ENCODE data around the gene PTRHD1. TPM values are rescaled to one million over a fixed set of nuclear protein-coding genes. Genes with fewer than 3 reads are reported as not detected.

PTRHD1 gene
- total and polyA plus RNA-seq, 10 of the 15 experiments (the other 5 are each of a cell fraction or from before 2014, with no cell fraction given), result 15.9 to 64.2 (median 45.0) TPM

DNA sequence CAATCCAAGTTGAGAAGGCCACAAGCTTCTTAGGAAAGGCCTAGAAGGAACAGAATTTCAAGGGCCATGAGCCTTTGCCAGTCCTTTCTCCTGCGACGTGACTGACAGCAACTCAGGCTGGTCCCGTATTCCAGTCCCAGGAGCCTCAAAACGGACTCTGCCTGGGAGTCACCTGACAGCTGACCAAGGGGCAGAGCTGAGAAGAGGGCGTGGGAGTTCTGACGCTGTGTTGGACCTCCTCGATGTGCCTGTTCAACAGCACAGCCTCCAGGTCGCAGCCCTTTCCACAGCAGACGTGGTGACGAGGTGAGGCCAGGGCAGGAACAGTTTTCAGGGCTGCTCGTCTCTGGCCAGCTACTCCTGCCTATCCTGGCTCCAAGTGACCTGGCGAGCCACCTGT lies 37.6 kb upstream of the PTRHD1 start:
- Histone ChIP-seq H3K4me3 (no peak overlapping the region), H2AFZ (ENCODE audit: control insufficient read depth, low read depth, low read length) (no peak overlapping the region), H3K4me1 (ENCODE audit: control insufficient read depth, insufficient read depth, low read length) (no peaks in the 10 kb centered on the region; the same call in 1 of the 2 replicates), H3K9me3 (replicated peaks; ENCODE audit: control insufficient read depth, insufficient read depth, low read length) (no peaks in the 10 kb centered on the region), H3K27me3 (replicated peaks in 1 of 2; ENCODE audit: control insufficient read depth in 2 of 2, insufficient read depth in 2 of 2, low read length in 1 of 2) (no peaks in the 10 kb centered on the region), H3K27ac (ENCODE audit: control insufficient read depth, insufficient read depth) (no peak overlapping the region), H4K20me1 (ENCODE audit: control insufficient read depth, insufficient read depth) (no peaks in the 10 kb centered on the region; the same call in 1 of the 2 replicates), H3K36me3 (ENCODE audit: control insufficient read depth in 2 of 2, insufficient read depth in 2 of 2, low read length in 1 of 2) (peaks cover 0 to 2% of the 10 kb centered on the region in 2 experiments; a peak in 3 of 4 replicates), H3K4me2 (ENCODE audit: control insufficient read depth, insufficient read depth) (no peak overlapping the region), H3K9ac (ENCODE audit: control insufficient read depth, insufficient read depth, low read length) (no peak overlapping the region), H3K79me2 (ENCODE audit: control insufficient read depth, insufficient read depth, low read length) (no peaks in the 10 kb centered on the region)
- DNase-seq (ENCODE audit: low read depth, low spot score), result no peak
- in situ Hi-C loops (cut with MboI), result no loop called here
- RAD21 ChIA-PET (ENCODE audit: unreplicated experiment), result interaction anchor here (0.7 to 1.6 kb wide), 5 partner anchors 217 to 422 kb away, joined by 3 to 5 read pairs (median 4); no protein-coding TSS in a partner anchor
- whole genome bisulfite sequencing (ENCODE audit: insufficient coverage, insufficient replicate concordance, low lambda C conversion rate, missing lambda C conversion rate), result 95% methylated on average over 12 of the region's 12 CpGs
- SMC1A ChIA-PET (ENCODE audit: uncharacterized antibody, unreplicated experiment), result interaction anchor here (0.6 to 5.4 kb wide), 2 partner anchors 183 to 421 kb away, joined by 3 to 55 read pairs; no protein-coding TSS in a partner anchor
- CTCF ChIA-PET, result interaction anchor here (0.8 to 7.7 kb wide), 4 partner anchors 216 to 421 kb away, joined by 3 to 124 read pairs (median 46); no protein-coding TSS in a partner anchor
- POLR2A ChIA-PET, result no interaction called here
- no peak for ATAC-seq
- TF ChIP-seq POLR2A (IDR thresholded peaks at IDR 0.05; ENCODE audit: low read depth, low read length), result peak; percentile 13; the same call in 1 of the 2 replicates
- TF ChIP-seq, protein P1, sequence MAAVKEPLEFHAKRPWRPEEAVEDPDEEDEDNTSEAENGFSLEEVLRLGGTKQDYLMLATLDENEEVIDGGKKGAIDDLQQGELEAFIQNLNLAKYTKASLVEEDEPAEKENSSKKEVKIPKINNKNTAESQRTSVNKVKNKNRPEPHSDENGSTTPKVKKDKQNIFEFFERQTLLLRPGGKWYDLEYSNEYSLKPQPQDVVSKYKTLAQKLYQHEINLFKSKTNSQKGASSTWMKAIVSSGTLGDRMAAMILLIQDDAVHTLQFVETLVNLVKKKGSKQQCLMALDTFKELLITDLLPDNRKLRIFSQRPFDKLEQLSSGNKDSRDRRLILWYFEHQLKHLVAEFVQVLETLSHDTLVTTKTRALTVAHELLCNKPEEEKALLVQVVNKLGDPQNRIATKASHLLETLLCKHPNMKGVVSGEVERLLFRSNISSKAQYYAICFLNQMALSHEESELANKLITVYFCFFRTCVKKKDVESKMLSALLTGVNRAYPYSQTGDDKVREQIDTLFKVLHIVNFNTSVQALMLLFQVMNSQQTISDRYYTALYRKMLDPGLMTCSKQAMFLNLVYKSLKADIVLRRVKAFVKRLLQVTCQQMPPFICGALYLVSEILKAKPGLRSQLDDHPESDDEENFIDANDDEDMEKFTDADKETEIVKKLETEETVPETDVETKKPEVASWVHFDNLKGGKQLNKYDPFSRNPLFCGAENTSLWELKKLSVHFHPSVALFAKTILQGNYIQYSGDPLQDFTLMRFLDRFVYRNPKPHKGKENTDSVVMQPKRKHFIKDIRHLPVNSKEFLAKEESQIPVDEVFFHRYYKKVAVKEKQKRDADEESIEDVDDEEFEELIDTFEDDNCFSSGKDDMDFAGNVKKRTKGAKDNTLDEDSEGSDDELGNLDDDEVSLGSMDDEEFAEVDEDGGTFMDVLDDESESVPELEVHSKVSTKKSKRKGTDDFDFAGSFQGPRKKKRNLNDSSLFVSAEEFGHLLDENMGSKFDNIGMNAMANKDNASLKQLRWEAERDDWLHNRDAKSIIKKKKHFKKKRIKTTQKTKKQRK (IDR thresholded peaks at IDR 0.05; ENCODE audit: low read depth, low read length), result no peak
- intact Hi-C loops (cut with micrococcal nuclease; ENCODE audit: unreplicated experiment), result no loop called here
- BruUV-seq (replicated peaks), result no TSS peak
- FAIRE-seq, result no peak

GRCh38 chr2:24830351-24830750 lies 37.2 kb upstream of the PTRHD1 start:
- no peak for ATAC-seq
- H3K27me3 ChIP-seq (replicated peaks in 1 of 2; ENCODE audit: control insufficient read depth in 2 of 2, insufficient read depth in 2 of 2, low read length in 1 of 2), result no peaks in the 10 kb centered on the region
- DNase-seq (ENCODE audit: low read depth, low spot score), result no peak
- in situ Hi-C loops (cut with MboI) (no loop called here), intact Hi-C loops (cut with micrococcal nuclease; ENCODE audit: unreplicated experiment) (no loop called here)
- SMC1A ChIA-PET (ENCODE audit: uncharacterized antibody, unreplicated experiment), result interaction anchor here (0.6 to 5.4 kb wide), 2 partner anchors 183 to 421 kb away, joined by 3 to 55 read pairs; no protein-coding TSS in a partner anchor
- no peak overlapping the region for H3K27ac ChIP-seq (ENCODE audit: control insufficient read depth, insufficient read depth)
- H3K4me2 ChIP-seq (ENCODE audit: control insufficient read depth, insufficient read depth), result no peak overlapping the region
- no TSS peak for BruUV-seq (replicated peaks)
- POLR2A ChIA-PET, result no interaction called here
- FAIRE-seq, result no peak
- no peaks in the 10 kb centered on the region; the same call in 1 of the 2 replicates for H3K4me1 ChIP-seq (ENCODE audit: control insufficient read depth, insufficient read depth, low read length)
- CTCF ChIA-PET, result interaction anchor here (0.8 to 7.7 kb wide), 4 partner anchors 215 to 421 kb away, joined by 3 to 124 read pairs (median 46); no protein-coding TSS in a partner anchor
- peaks cover 0 to 4% of the 10 kb centered on the region in 2 experiments; a peak in 3 of 4 replicates for H3K36me3 ChIP-seq (ENCODE audit: control insufficient read depth in 2 of 2, insufficient read depth in 2 of 2, low read length in 1 of 2)
- H3K4me3 ChIP-seq, result no peak overlapping the region
- H3K9me3 ChIP-seq (replicated peaks; ENCODE audit: control insufficient read depth, insufficient read depth, low read length), result no peaks in the 10 kb centered on the region
- WGBS (ENCODE audit: insufficient coverage, insufficient replicate concordance, low lambda C conversion rate, missing lambda C conversion rate), result 99% methylated on average over 5 of the region's 5 CpGs
- H2AFZ ChIP-seq (ENCODE audit: control insufficient read depth, low read depth, low read length), result no peak overlapping the region
- H3K9ac ChIP-seq (ENCODE audit: control insufficient read depth, insufficient read depth, low read length), result no peak overlapping the region
- RAD21 ChIA-PET (ENCODE audit: unreplicated experiment), result interaction anchor here (0.7 to 1.6 kb wide), 5 partner anchors 217 to 421 kb away, joined by 3 to 5 read pairs (median 4); no protein-coding TSS in a partner anchor
- no peaks in the 10 kb centered on the region; the same call in 1 of the 2 replicates for H4K20me1 ChIP-seq (ENCODE audit: control insufficient read depth, insufficient read depth)
- no peaks in the 10 kb centered on the region for H3K79me2 ChIP-seq (ENCODE audit: control insufficient read depth, insufficient read depth, low read length)
- TF ChIP-seq MYB (IDR thresholded peaks at IDR 0.05; ENCODE audit: borderline replicate concordance, low read depth, low read length) (no peak), YY1 (IDR thresholded peaks at IDR 0.05; ENCODE audit: low read depth, low read length) (no peak), ATF2 (IDR thresholded peaks at IDR 0.05; ENCODE audit: low read length) (no peak)
- TF ChIP-seq, protein P2, sequence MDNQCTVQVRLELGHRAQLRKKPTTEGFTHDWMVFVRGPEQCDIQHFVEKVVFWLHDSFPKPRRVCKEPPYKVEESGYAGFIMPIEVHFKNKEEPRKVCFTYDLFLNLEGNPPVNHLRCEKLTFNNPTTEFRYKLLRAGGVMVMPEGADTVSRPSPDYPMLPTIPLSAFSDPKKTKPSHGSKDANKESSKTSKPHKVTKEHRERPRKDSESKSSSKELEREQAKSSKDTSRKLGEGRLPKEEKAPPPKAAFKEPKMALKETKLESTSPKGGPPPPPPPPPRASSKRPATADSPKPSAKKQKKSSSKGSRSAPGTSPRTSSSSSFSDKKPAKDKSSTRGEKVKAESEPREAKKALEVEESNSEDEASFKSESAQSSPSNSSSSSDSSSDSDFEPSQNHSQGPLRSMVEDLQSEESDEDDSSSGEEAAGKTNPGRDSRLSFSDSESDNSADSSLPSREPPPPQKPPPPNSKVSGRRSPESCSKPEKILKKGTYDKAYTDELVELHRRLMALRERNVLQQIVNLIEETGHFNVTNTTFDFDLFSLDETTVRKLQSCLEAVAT (IDR thresholded peaks at IDR 0.05), result no peak
